Measurements from ENCODE around the gene SLMAP.

The SLMAP gene

GRCh38 chr3:57893668-57894067 lies 137.6 kb downstream of the SLMAP start:
- no peak for DNase-seq (ENCODE audit: low read depth)

- DNase-seq (ENCODE audit: low read depth), result no peak
Observed at GRCh38 chr3:57896031-57896430, 139.9 kb downstream of the SLMAP start.

- DNase-seq (ENCODE audit: low read depth), result no peak
Observed at GRCh38 chr3:57896691-57897090, 140.6 kb downstream of the SLMAP start.

- no peak for DNase-seq (ENCODE audit: low read depth)
Observed at GRCh38 chr3:57900786-57901185, 144.7 kb downstream of the SLMAP start.

GRCh38 chr3:57903124-57903890 lies 147.2 kb downstream of the SLMAP start:
- DNase-seq (ENCODE audit: low read depth), result no peak

- peak; percentile 2 for DNase-seq (ENCODE audit: low read depth)
Observed at GRCh38 chr3:57910990-57911389, 154.9 kb downstream of the SLMAP start.

- DNase-seq (ENCODE audit: low read depth), result no peak
Observed at GRCh38 chr3:57911593-57911992, 155.5 kb downstream of the SLMAP start.

- no peak for DNase-seq (ENCODE audit: low read depth)
Observed at GRCh38 chr3:57917601-57918000, 161.5 kb downstream of the SLMAP start.

- no peak for DNase-seq (ENCODE audit: low read depth)
Observed at GRCh38 chr3:57918123-57918837, 162.2 kb downstream of the SLMAP start.

GRCh38 chr3:57919987-57920386 lies 163.9 kb downstream of the SLMAP start:
- no peak for DNase-seq (ENCODE audit: low read depth)

GRCh38 chr3:57923101-57923500 lies 167.0 kb downstream of the SLMAP start:
- DNase-seq (ENCODE audit: low read depth), result no peak

- no peak for DNase-seq (ENCODE audit: low read depth)
Observed at GRCh38 chr3:57923752-57924151, 167.6 kb downstream of the SLMAP start.

- no peak for DNase-seq (ENCODE audit: low read depth)
Observed at GRCh38 chr3:57927166-57927565, 171.1 kb downstream of the SLMAP start.

- DNase-seq (ENCODE audit: low read depth), result no peak
Observed at GRCh38 chr3:57927916-57928315, 171.8 kb downstream of the SLMAP start.

GRCh38 chr3:57928511-57928910 lies 172.4 kb downstream of the SLMAP start:
- no peak for DNase-seq (ENCODE audit: low read depth)

GRCh38 chr3:57929988-57930387 lies 173.9 kb downstream of the SLMAP start:
- DNase-seq (ENCODE audit: low read depth), result no peak

GRCh38 chr3:57933602-57934001 lies 177.5 kb downstream of the SLMAP start:
- DNase-seq (ENCODE audit: low read depth), result no peak

GRCh38 chr3:57934373-57934772 lies 178.3 kb downstream of the SLMAP start:
- DNase-seq (ENCODE audit: low read depth), result no peak

- DNase-seq (ENCODE audit: low read depth), result no peak
Observed at GRCh38 chr3:57935539-57935938, 179.4 kb downstream of the SLMAP start.

GRCh38 chr3:57937092-57937491 lies 181.0 kb downstream of the SLMAP start:
- no peak for DNase-seq (ENCODE audit: low read depth)

- no peak for DNase-seq (ENCODE audit: low read depth)
Observed at GRCh38 chr3:57939775-57940174, 183.7 kb downstream of the SLMAP start.

GRCh38 chr3:57942388-57942787 lies 186.3 kb downstream of the SLMAP start:
- no peak for DNase-seq (ENCODE audit: low read depth)

- no peak for DNase-seq (ENCODE audit: low read depth)
Observed at GRCh38 chr3:57942872-57943283, 186.8 kb downstream of the SLMAP start.
